ENCODE measurements around the gene PNPLA1.
A peak's percentile ranks its signal among the peaks of the same experiment; 100 is the strongest.

The PNPLA1 gene

GRCh38 chr6:36266913-36267644 lies 2.8 kb upstream of the PNPLA1 start:
- Mint-ChIP-seq H3K36me3 (no peaks in the 10 kb centered on the region), H3K27ac (no peak overlapping the region), H3K4me1 (no peaks in the 10 kb centered on the region), H3K4me3 (no peak overlapping the region), H3K27me3 (peaks cover 19 to 21% of the 10 kb centered on the region in 2 donors), H3K9me3 (peaks cover 0 to 1% of the 10 kb centered on the region in 2 donors)
- ATAC-seq (replicated peaks): no peak
- DNase-seq: no peak

GRCh38 chr6:36267731-36268477 lies 2.0 kb upstream of the PNPLA1 start:
- H3K27ac Mint-ChIP-seq: no peak overlapping the region
- no peaks in the 10 kb centered on the region for H3K4me1 Mint-ChIP-seq
- H3K36me3 Mint-ChIP-seq: no peaks in the 10 kb centered on the region
- H3K9me3 Mint-ChIP-seq: peaks cover 0 to 1% of the 10 kb centered on the region in 2 donors
- H3K4me3 Mint-ChIP-seq: no peak overlapping the region
- no peak for DNase-seq
- H3K27me3 Mint-ChIP-seq: peaks cover 13 to 27% of the 10 kb centered on the region in 2 donors
- ATAC-seq (replicated peaks): no peak

GRCh38 chr6:36268478-36269275 lies 1.2 kb upstream of the PNPLA1 start:
- ATAC-seq (replicated peaks): no peak
- Mint-ChIP-seq H3K36me3 (no peaks in the 10 kb centered on the region), H3K4me3 (no peak overlapping the region), H3K9me3 (peaks cover 0 to 1% of the 10 kb centered on the region in 2 donors), H3K4me1 (no peaks in the 10 kb centered on the region), H3K27ac (no peak overlapping the region), H3K27me3 (peaks cover 16 to 32% of the 10 kb centered on the region in 2 donors)
- DNase-seq: no peak

- ATAC-seq (replicated peaks): no peak
- Mint-ChIP-seq H3K4me3 (no peak overlapping the region), H3K36me3 (no peaks in the 10 kb centered on the region), H3K27me3 (peaks cover 16 to 39% of the 10 kb centered on the region in 2 donors), H3K4me1 (no peaks in the 10 kb centered on the region), H3K9me3 (no peaks in the 10 kb centered on the region), H3K27ac (no peak overlapping the region)
- DNase-seq: no peak
Observed at GRCh38 chr6:36272234-36272633, 2.4 kb downstream of the PNPLA1 start.

GRCh38 chr6:36273067-36273466 lies 3.2 kb downstream of the PNPLA1 start:
- ATAC-seq (replicated peaks) (no peak), DNase-seq (no peak)
- Mint-ChIP-seq H3K36me3 (no peaks in the 10 kb centered on the region), H3K27ac (no peak overlapping the region), H3K27me3 (peaks cover 20 to 39% of the 10 kb centered on the region in 2 donors), H3K4me1 (no peaks in the 10 kb centered on the region), H3K4me3 (no peak overlapping the region), H3K9me3 (no peaks in the 10 kb centered on the region)

- Mint-ChIP-seq H3K27ac (no peak overlapping the region), H3K9me3 (no peaks in the 10 kb centered on the region), H3K4me1 (no peaks in the 10 kb centered on the region), H3K4me3 (no peak overlapping the region), H3K27me3 (peaks cover 19 to 46% of the 10 kb centered on the region in 2 donors), H3K36me3 (no peaks in the 10 kb centered on the region)
- DNase-seq: no peak
- ATAC-seq (replicated peaks): no peak
Observed at GRCh38 chr6:36273802-36274514, 4.1 kb downstream of the PNPLA1 start.

GRCh38 chr6:36276581-36277536 lies 7.0 kb downstream of the PNPLA1 start:
- Mint-ChIP-seq H3K27me3 (peaks cover 13 to 36% of the 10 kb centered on the region in 2 donors), H3K9me3 (no peaks in the 10 kb centered on the region), H3K36me3 (no peaks in the 10 kb centered on the region), H3K4me1 (peaks cover 5 to 11% of the 10 kb centered on the region in 2 donors), H3K4me3 (no peak overlapping the region), H3K27ac (no peak overlapping the region)
- DNase-seq (no peak), ATAC-seq (replicated peaks) (no peak)

GRCh38 chr6:36277946-36278470 lies 8.1 kb downstream of the PNPLA1 start:
- ATAC-seq (replicated peaks): no peak
- Mint-ChIP-seq H3K9me3 (no peaks in the 10 kb centered on the region), H3K36me3 (no peaks in the 10 kb centered on the region), H3K4me3 (no peak overlapping the region), H3K27ac (no peak overlapping the region), H3K4me1 (peaks cover 5 to 11% of the 10 kb centered on the region in 2 donors), H3K27me3 (peaks cover 13 to 31% of the 10 kb centered on the region in 2 donors)
- no peak for DNase-seq

- Mint-ChIP-seq H3K36me3 (no peaks in the 10 kb centered on the region), H3K4me3 (peak overlapping the region in 1 of 2 donors; percentile 52), H3K27ac (no peak overlapping the region), H3K9me3 (no peaks in the 10 kb centered on the region), H3K27me3 (peaks cover 26 to 42% of the 10 kb centered on the region in 2 donors), H3K4me1 (peaks cover 5 to 11% of the 10 kb centered on the region in 2 donors)
- peak; percentile 97 to 98 for ATAC-seq (replicated peaks)
- no peak for DNase-seq
Observed at GRCh38 chr6:36280467-36280866, 10.6 kb downstream of the PNPLA1 start.

- no peak for DNase-seq
- Mint-ChIP-seq H3K4me3 (no peak overlapping the region), H3K36me3 (no peaks in the 10 kb centered on the region), H3K27ac (no peak overlapping the region), H3K27me3 (peaks cover 31 to 47% of the 10 kb centered on the region in 2 donors), H3K9me3 (no peaks in the 10 kb centered on the region), H3K4me1 (peaks cover 5 to 11% of the 10 kb centered on the region in 2 donors)
- peak; percentile 8 to 9 for ATAC-seq (replicated peaks)
Observed at GRCh38 chr6:36280983-36281382, 11.1 kb downstream of the PNPLA1 start.

- Mint-ChIP-seq H3K36me3 (no peaks in the 10 kb centered on the region), H3K27me3 (peaks cover 33 to 49% of the 10 kb centered on the region in 2 donors), H3K4me1 (peaks cover 5 to 11% of the 10 kb centered on the region in 2 donors), H3K9me3 (no peaks in the 10 kb centered on the region), H3K27ac (no peak overlapping the region), H3K4me3 (no peak overlapping the region)
- DNase-seq (no peak), ATAC-seq (replicated peaks) (no peak)
Observed at GRCh38 chr6:36283608-36284007, 13.7 kb downstream of the PNPLA1 start.

GRCh38 chr6:36284359-36284758 lies 14.5 kb downstream of the PNPLA1 start:
- Mint-ChIP-seq H3K9me3 (no peaks in the 10 kb centered on the region), H3K27ac (no peak overlapping the region), H3K36me3 (no peaks in the 10 kb centered on the region), H3K4me3 (no peak overlapping the region), H3K27me3 (peaks cover 33 to 49% of the 10 kb centered on the region in 2 donors), H3K4me1 (peaks cover 5 to 11% of the 10 kb centered on the region in 2 donors)
- DNase-seq (no peak), ATAC-seq (replicated peaks) (no peak)

- Mint-ChIP-seq H3K4me1 (peaks cover 5 to 10% of the 10 kb centered on the region in 2 donors), H3K9me3 (no peaks in the 10 kb centered on the region), H3K27ac (no peak overlapping the region), H3K36me3 (no peaks in the 10 kb centered on the region), H3K27me3 (peaks cover 33 to 50% of the 10 kb centered on the region in 2 donors), H3K4me3 (no peak overlapping the region)
- DNase-seq (no peak), ATAC-seq (replicated peaks) (no peak)
Observed at GRCh38 chr6:36285187-36285671, 15.4 kb downstream of the PNPLA1 start.

All from stimulated activated naive B cell treated with anti-CD40 and anti-IgM and Interleukin-4, amounts not matched to agents 10 μg/mL and 1 μg/mL and 100 μg/mL, for 72 hours (primary cell).